RPMI8226 (cell line): ENCODE results near the gene TAS1R3.
A peak's percentile ranks its signal among the peaks of the same experiment; 100 is the strongest.

Source experiments
- DNase-seq: peaks from one replicate; pipeline ENCODE4 v3.0.0-alpha.2; 2015

The TAS1R3 gene

GRCh38 chr1:1295154-1295923, 35.7 kb upstream of the TAS1R3 start:
- no peak for DNase-seq

GRCh38 chr1:1296070-1297061, 34.7 kb upstream of the TAS1R3 start:
- no peak for DNase-seq

GRCh38 chr1:1297802-1298424, 33.2 kb upstream of the TAS1R3 start:
- DNase-seq: no peak

GRCh38 chr1:1298861-1299685, 32.0 kb upstream of the TAS1R3 start:
- DNase-seq: no peak

- peak; percentile 55 for DNase-seq
Observed at GRCh38 chr1:1299686-1300351, 31.3 kb upstream of the TAS1R3 start.

GRCh38 chr1:1300352-1300739, 30.7 kb upstream of the TAS1R3 start:
- DNase-seq: no peak

- no peak for DNase-seq
Observed at GRCh38 chr1:1302006-1302430, 29.1 kb upstream of the TAS1R3 start.

GRCh38 chr1:1302951-1303509, 28.1 kb upstream of the TAS1R3 start:
- DNase-seq: no peak

- no peak for DNase-seq
Observed at GRCh38 chr1:1303736-1304135, 27.3 kb upstream of the TAS1R3 start.

- peak; percentile 76 for DNase-seq
Observed at GRCh38 chr1:1304331-1305299, 26.5 kb upstream of the TAS1R3 start.

GRCh38 chr1:1305300-1306069, 25.6 kb upstream of the TAS1R3 start:
- peak; percentile 99 for DNase-seq

GRCh38 chr1:1306070-1306660, 24.9 kb upstream of the TAS1R3 start:
- peak; percentile 81 for DNase-seq

- DNase-seq: peak; percentile 52
Observed at GRCh38 chr1:1306661-1307260, 24.3 kb upstream of the TAS1R3 start.

GRCh38 chr1:1307261-1307922, 23.7 kb upstream of the TAS1R3 start:
- DNase-seq: no peak

GRCh38 chr1:1307923-1308755, 22.9 kb upstream of the TAS1R3 start, which contains the start of the genes ACAP3 and PUSL1:
TSS of gene ACAP3 (minus strand) at chr1:1307930. CDS start at chr1:1307815, 115 bp downstream.
TSS of gene PUSL1 (plus strand) at chr1:1308597. CDS start at chr1:1308644, 47 bp downstream.
- DNase-seq: peak; percentile 97

- no peak for DNase-seq
Observed at GRCh38 chr1:1308756-1309250, 22.3 kb upstream of the TAS1R3 start.
